HG02970 (cell line): Measurements from ENCODE around the gene SLC17A5.

Source experiments
- ATAC-seq: cut with Tn5 transposase; IDR thresholded peaks from one replicate; pipeline ENCODE4 v1.9.1; 2021; ENCODE audit warnings: mild to moderate bottlenecking, moderate library complexity, moderate number of reproducible peaks; ENCODE audit not compliant: unreplicated experiment, low FRiP score

Gene SLC17A5

DNA sequence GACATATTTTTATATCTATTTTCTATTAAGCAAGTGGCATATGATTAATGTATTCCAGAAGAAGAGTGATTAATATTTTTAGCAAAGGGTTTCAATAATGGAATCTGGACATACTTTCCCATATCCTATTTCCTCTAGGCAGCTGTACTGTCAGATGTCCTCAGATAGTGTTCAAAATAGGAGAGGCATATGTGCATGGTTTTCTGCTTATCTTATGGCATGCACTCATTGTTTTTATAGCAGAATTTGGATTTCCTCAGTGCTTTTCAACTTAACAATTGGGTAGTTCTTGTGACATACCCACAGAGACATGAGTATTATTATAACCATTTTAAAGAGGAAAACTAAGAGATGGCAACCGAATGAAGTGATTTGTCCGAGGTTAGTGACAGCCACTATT is 12.6 kb upstream of the SLC17A5 start:
- no peak for ATAC-seq

GRCh38 chr6:73665686-73666319 is 12.0 kb upstream of the SLC17A5 start:
- no peak for ATAC-seq

GRCh38 chr6:73664701-73665100 is 10.9 kb upstream of the SLC17A5 start:
- no peak for ATAC-seq

DNA sequence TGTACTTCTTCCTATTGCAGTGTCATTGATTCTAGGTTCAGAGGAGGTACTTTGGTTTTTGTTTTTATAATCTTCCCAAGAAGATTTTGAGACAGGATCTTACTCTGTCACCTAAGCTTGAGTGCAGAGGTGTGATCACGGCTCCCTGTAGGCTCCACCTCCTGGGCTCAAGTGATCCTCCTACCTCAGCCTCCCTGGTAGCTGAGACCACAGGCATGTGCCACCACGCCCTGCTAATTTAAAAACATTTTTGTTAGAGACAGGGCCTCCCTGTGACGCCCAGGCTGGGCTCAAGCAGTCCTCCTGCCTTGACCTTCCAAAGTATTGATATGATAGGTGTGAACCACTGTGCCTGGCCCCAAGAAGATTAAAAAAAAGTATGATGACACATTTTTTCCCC is 3.4 kb upstream of the SLC17A5 start:
- no peak for ATAC-seq

GRCh38 chr6:73656531-73657145 is 2.8 kb upstream of the SLC17A5 start:
- ATAC-seq, result no peak

DNA sequence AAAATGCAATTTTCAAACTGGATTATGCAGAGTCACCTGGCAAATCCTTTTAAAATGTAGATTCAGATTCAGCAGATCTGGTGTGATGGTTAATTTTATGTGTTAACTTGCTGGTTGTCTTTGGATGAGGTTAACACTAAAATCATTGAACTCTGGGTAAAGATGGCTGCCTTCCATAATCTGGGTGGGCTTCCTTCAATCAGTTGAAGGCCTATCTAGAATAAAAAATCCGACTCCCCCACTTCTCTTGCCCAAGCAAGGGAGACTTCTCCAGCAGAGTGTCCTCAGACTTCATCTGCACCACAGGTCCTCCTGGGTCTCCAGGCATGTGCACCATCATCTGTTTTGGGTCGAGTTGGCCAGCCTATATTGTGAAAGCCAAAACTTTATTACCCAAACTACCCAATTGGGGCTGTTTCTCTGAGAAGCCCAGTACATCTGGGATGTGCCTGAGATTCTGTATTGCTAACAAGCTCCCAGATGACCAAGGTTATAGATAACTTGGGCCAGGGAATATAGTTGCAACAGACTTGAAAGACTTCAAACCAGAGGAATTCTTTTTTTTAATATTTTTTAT is 1.6 kb upstream of the SLC17A5 start:
- ATAC-seq, result no peak

DNA sequence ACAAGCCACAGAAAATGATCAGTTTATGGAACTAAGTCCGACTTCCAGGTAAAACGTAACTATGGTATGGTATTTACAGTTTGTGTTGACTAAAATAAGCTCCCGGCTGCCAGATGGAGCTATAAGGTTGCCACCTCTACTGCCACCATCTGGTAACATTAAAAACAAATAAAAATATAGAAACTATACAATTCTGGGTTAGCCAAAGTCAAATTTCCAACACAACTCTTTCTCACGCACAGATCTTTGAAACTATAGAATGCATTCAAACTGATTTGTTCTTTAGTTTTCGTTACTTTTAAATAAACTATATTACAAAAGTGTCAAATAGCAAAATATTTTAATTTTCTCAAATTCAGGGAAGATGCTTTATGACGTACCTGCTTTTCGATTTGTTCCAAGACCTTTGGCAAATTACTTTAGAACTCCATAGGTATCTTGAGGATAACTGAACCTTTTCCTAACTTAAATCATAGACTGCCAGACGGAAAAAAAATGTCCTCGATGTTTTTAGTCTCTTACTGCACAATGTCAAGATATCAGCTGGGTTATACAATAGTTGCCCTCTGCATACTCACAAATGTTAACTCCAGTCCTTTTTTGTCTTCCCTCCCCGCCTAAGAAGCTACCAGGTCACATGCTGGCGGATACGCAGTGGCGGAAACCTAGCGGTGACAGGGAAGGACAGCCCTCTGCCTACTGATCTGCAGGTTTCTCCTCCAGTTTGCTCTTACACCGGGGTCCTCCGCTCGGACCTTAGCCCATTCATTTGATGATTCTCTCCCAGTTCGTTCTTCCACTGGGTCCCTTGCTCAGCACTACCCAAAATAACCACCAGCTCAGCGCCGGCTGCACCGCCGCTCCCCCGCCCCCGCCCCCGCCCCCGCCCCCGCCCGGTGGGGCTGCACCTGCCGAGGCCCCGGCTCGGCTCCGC is 888 bp downstream of the SLC17A5 start:
- ATAC-seq, result peak; percentile 38

- no peak for ATAC-seq
Observed at GRCh38 chr6:73649783-73650182, 4.0 kb downstream of the SLC17A5 start.

GRCh38 chr6:73648166-73648565 is 5.6 kb downstream of the SLC17A5 start:
- no peak for ATAC-seq

DNA sequence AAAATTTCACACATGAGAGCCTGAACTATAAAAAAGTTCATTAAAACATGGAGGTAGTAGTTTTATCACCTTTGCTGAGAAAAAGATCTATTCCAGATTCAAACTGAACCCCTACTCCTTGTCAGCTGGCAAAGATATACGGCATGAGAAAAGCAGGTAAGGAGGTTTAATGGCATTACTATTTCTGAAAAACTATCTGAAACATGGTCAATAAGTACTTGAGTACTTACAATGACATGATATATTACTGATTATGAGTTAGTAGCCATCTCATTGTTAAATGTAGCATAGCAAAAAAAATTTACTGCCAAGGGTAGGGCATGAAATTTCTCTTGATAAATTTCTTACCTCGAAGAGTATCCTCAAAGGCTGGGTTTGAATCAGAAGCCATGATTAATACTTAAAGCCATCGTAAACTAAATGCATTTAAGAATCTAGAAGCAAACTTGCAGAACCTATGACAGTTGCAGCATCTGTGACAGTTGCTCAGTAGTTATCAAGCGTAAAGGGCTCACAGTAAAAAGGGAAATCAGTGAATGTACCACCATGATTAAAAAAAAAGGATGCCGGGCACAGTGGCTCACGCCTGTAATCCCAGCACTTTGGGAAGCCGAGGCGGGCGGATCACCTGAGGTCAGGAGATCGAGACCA is 8.7 kb downstream of the SLC17A5 start:
- no peak for ATAC-seq

- ATAC-seq, result no peak
Observed at GRCh38 chr6:73644030-73644429, 9.8 kb downstream of the SLC17A5 start.

DNA sequence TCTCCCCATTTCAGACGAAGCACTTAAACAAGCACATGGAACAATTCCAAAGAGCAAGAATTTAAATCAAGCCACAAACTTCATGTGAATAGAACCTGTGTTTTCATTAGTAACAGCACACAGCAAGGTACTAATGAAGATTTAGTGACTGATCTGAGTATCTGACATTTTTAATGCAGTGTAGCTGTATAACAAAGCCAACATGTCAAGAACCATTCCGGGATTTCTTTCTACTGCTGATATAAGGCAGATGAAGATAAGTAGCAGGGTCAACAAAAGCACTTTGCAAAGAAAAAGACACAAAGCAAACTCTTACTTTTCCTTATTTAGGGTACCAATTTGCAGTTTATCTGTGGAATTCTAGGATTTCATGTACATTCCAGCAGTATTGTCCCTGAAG is 11.3 kb downstream of the SLC17A5 start:
- ATAC-seq, result no peak

DNA sequence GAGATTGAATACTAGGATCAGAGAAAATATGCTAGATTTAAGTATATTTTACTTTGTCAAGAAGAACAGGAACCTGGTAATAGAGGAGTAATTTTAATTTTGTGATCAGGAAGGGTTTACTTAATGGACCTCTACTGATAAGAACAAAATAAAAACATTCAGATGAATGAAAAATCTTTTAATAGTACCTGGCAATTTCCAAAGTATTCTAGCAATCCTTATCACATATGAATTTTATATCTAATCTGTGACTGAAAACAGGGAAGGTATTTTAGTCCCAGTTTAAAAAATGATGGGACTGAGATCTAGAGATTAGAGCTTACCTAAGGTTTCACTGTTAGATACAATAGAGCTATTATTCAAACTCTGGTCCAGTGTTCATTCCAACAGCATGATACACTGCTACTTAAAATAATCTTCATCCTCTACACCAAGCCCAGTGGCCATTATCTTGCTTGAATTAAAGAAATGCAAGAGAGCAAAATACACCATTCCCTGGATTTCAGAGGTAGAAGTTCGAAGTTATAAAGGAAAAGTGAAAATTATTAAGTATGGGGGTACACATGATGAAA is 13.5 kb downstream of the SLC17A5 start:
- no peak for ATAC-seq

DNA sequence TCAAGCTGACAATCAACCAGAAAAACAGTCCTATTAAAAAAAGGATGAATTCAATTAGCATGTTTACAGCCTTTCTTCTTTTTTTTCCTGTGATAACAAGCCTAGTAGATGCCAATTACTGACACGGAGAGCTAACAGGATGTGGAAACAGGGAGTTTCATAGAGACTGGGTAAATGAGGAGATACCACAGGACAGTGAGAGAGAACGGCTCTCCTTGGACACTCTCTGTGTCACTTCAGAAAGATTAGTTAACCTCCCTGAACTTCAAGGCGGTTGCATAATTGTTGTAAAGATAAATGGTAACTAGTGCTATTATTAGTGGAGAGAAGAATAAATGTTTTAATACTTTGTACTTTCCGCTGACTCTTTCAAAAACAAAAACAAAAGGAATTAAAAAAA is 14.8 kb downstream of the SLC17A5 start:
- no peak for ATAC-seq

- ATAC-seq, result no peak
Observed at GRCh38 chr6:73637404-73637803, 16.4 kb downstream of the SLC17A5 start.

GRCh38 chr6:73636048-73636447 is 17.7 kb downstream of the SLC17A5 start:
- ATAC-seq, result no peak

DNA sequence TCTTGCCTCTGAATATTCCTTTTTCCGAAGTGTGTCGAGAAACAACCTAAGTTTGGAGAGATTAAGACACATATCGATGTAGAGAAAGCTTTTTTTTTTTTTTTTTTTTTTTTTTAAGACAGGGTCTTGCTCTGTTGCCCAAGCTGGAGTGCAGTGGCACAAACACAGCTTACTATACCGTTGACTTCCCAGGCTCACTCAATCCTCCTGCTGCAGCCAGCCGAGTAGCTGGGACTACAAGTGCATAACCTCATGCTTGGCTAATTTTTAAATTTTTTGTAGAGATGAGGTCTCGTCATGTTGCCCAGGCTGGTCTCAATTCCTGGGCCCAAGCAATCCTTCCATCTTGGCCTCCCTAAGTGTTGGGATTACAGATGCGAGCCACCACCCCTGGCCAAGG is 21.4 kb downstream of the SLC17A5 start:
- ATAC-seq, result no peak

DNA sequence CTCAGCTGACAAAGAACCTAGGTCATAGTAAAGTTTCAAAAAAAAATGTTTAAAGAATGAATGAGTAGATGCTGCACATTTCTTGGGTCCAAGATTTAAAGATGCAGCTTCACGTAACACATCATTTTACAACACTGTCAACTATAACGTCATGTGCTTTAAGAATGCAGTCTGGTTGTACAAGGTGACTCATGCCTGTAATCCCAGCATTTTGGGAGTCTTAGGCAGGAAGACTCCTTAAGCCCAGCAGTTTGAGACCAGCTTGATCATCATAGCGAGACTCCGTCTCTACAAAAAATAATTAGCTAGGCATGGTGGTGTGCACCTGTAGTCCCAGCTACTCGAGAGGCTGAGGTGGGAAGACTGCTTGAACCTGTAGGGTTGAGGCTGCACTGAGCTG is 21.9 kb downstream of the SLC17A5 start:
- no peak for ATAC-seq

DNA sequence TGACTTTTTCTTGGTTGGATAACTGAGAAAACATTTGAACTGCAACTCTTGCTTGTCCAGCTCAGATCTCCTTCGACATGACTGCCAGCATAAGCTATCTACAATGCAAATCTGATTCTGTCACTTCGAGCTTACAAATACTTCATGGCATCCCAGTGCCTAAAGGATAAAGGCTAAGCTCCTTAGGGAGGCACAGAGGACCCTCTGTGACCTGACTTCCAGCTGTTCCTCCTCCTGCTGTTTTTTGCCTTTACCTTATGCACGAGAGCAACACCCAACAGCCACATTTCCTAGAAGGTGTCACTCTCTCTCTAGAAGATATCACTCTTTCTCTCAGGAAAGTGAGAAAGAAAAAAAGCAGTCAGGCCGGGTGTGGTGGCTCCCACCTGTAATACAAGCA is 23.4 kb downstream of the SLC17A5 start:
- no peak for ATAC-seq

GRCh38 chr6:73624896-73625295 is 28.9 kb downstream of the SLC17A5 start:
- ATAC-seq, result no peak
